GM18507 (cell line): ENCODE results near the gene BRMS1.
"Not testable (repeated sequence)": the region's sequence is repeated elsewhere in the genome, so short reads cannot be mapped to it uniquely, and the experiment has no call there.

Source experiments
- DNase-seq: peaks from one replicate; pipeline ENCODE4 v3.0.0; 2011; ENCODE audit warnings: low read depth; ENCODE audit not compliant: insufficient read length; ENCODE audit errors: extremely low spot score
- FAIRE-seq: peaks from 2 replicates; lab custom pipeline; 2011; peaks lifted over from hg19 to GRCh38; lab: Jason Lieb, UNC

BRMS1 gene

GRCh38 chr11:66344550-66345315 lies at the start of gene BRMS1:
Gene BRMS1 (minus strand): TSS chr11:66345104. CDS start chr11:66342234, 2,870 bp downstream.
- DNase-seq (peak; percentile 81), FAIRE-seq (peak; percentile 96)

GRCh38 chr11:66393954-66394353 lies 49.0 kb upstream of the BRMS1 start:
- FAIRE-seq (no peak), DNase-seq (no peak)

DNA sequence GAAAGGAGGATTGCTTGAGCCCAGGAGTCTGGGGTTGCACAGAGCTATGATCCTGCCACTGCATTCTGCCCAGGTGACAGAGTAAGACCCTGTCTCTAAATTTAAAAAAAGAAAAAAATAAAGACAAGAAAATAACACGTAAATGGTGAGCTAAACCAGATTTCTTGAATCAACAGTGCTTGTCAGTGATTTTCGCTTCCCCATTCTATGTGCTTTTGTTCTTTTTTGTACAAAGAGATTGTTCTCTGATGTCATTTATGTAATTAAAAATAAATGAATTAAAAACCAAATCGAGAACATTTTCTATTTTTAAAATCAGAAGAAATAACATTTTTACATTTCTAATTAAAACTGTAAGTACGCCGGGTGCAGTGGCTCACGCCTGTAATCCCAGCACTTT lies 46.4 kb upstream of the BRMS1 start:
- DNase-seq (no peak), FAIRE-seq (no peak)

- peak; percentile 11 for DNase-seq
- FAIRE-seq = peak; percentile 55
Measured at GRCh38 chr11:66388780-66389386, 44.0 kb upstream of the BRMS1 start.

- DNase-seq = peak; percentile 22
- FAIRE-seq = peak; percentile 71
Measured at GRCh38 chr11:66386171-66387069, 41.5 kb upstream of the BRMS1 start.

- not testable (repeated sequence) for DNase-seq, FAIRE-seq
Measured at GRCh38 chr11:66384316-66384715, 39.4 kb upstream of the BRMS1 start.

GRCh38 chr11:66380264-66380663 lies 35.4 kb upstream of the BRMS1 start:
- DNase-seq, FAIRE-seq: not testable (repeated sequence)

DNA sequence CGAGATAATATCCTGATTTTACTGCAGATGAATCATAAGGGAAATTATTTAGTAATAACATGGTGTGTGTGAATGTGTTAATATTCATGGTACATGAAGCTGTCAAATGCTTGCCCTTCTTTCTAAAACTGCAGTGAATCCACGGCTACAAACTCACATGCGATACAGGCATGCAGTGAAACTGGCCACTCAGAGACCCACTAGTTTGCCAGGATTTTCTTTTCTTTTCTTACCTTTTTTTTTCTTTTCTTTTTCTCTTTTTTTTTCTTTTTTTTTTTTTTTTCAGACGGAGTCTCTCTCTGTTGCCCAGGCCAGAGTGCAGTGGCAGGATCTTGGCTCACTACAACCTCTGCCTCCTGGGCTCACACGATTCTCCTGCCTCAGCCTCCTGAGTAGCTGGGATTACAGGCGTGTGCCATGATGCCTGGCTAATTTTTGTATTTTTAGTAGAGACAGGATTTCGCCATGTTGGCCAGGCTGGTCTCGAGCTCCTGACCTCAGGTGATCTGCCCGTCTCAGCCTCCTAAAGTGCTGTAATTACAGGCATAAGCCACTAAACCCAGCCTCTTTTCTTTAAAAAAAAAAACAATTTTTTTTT lies 28.9 kb upstream of the BRMS1 start:
- not testable (repeated sequence) for DNase-seq, FAIRE-seq

GRCh38 chr11:66373265-66373664 lies 28.4 kb upstream of the BRMS1 start:
- DNase-seq (no peak), FAIRE-seq (no peak)

GRCh38 chr11:66371627-66372415 lies 26.9 kb upstream of the BRMS1 start, which contains the start of gene SLC29A2:
Gene SLC29A2 (minus strand): TSS chr11:66371760. CDS start chr11:66371591, 169 bp downstream.
- DNase-seq = peak; percentile 53
- FAIRE-seq = peak; percentile 68

DNA sequence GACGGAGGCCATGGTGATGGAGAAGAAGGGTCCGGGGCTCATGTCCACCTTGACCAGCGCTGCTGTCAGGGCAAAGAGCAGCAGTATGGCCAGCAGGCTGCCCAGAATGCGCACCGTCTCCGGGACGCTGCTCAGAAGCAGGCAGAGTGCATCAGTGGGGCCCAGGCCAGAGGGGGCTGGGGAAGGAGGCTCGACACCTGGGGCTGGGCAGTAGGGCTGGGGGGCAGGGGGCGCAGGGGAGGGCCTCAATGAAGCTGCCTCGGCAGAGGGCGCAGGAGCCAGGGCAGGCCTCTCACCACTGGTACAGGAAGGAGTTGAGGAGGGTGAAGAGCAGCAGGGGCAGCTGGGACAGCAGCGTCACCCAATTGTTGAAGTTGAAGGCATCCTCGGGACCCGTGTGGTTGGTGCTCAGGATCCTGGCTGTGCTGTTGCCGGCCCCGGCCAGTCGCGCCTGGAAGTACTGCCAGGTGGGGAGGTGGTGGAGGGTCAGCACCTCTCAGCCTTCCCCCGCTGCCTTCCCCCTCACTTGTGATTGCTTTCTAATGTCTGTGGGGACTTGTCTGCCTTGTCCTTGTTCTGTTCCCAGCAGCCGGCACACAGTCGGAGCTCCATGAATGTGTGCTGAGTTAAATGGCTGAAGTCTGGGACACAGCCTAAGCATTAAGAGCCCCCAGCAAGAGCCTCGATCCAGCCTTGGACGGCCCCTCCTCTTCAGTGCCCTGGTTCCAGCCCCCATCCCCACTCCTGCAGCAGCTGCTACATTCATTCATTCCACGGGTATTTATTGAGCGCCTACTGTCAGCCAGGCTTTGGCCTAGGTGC lies 24.4 kb upstream of the BRMS1 start:
- FAIRE-seq (no peak), DNase-seq (no peak)

DNA sequence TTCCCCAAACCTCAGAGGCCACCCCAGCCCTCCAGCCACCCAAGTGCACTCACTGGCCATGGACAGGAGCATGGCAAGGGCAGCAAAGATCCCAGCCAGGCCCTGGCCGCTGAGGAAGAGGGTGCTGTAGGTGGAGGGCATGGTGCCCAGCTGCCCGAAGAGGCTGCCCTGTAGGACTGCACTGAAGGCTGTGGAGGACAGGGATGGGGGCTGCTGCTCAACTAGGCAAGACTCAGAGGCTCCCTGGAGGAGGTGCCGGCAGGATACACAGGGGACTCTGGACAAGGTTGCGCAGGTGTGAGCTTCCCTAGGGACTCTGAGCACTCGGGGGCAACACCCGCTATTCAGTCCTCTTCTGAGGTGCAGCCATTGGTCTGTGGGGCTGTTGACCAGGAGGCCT lies 23.6 kb upstream of the BRMS1 start:
- DNase-seq = no peak
- FAIRE-seq = no peak

GRCh38 chr11:66367561-66368312 lies 22.8 kb upstream of the BRMS1 start:
- DNase-seq = no peak
- no peak for FAIRE-seq

DNA sequence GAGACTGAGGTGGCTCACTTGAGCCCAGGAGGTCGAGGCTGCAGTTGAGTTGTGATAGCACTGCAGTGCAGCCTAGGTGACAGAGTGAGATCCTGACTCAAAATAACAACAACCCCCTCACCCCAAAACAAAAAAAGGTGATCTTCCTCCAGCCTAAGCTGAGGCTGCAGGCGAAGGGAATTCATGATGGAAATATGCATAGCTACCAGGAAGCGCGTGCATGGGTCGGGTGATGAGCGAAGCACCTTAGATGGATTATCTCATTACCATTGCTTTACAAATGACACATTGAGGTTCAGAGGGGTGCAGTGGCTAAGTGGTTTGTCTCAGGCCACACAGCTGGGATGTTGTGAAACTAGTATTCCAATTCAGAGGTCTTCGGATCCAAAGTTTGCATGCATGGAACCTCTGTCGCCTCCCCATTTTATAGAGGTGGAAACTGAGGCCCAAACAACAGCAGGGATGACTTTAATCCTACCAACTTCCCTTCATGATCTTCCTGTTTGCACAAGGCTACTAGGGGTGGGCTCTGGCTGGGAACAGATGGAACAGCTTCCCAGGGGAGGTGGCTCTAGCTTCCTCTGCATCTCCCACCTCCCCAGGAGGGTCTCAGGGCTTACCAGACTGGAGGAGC lies 22.1 kb upstream of the BRMS1 start:
- no peak for FAIRE-seq

GRCh38 chr11:66365711-66366619 lies 21.1 kb upstream of the BRMS1 start:
- DNase-seq (no peak), FAIRE-seq (no peak)

More for the DNA sequence above, 22.1 kb upstream of the BRMS1 start:
- no peak for DNase-seq

DNA sequence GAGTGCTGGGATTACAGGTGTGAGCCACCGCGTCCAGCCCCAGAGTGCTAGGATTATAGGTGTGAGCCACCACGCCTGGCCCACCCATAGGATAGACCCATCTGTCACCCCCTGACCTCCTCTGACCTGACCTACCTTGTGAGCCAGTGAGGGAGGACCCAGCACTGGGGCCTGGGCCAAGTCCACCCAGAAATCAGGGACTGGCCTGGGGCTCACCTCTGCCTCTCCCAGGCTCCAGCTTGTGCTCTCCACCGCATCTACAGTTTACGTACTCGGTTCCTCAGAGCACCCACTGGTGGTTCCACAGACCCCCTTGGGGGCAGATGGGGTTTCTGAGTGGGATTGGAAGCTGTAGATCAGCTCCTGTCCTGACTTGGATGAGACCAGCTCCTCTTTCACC lies 20.3 kb upstream of the BRMS1 start:
- DNase-seq = no peak
- no peak for FAIRE-seq
